Esophagus squamous epithelium (tissue), 5 donors: ENCODE measurements around the gene TMEM269. TPM values are rescaled to one million over a fixed set of nuclear protein-coding genes. Genes with fewer than 3 reads are reported as not detected.

ENCODE experiments used
- DNase-seq: peaks from one replicate; lab custom pipeline; 2025; lab: John Stamatoyannopoulos, UW
- H3K27ac ChIP-seq, 4 donors: fragments of 200-600 bp; sonication (generic); one replicate each; pipeline ENCODE4 v1.5.1; 2016 to 2019; ENCODE audit warnings: mild to moderate bottlenecking in 1 of 4
- H3K27me3 ChIP-seq, 4 donors: fragments of 200-600 bp; sonication (generic); 1 replicate in 3 of 4; 2 replicates in 1 of 4; pipeline versions ENCODE4 v1.5.1 to v1.6.0; 2017 to 2021; ENCODE audit warnings: antibody characterized with exemption in 1 of 4
- H3K36me3 ChIP-seq, 3 donors: fragments of 200-600 bp; sonication (generic); one replicate each; pipeline ENCODE4 v1.5.1; 2016 to 2019
- H3K4me1 ChIP-seq, 3 donors: fragments of 200-600 bp; sonication (generic); one replicate each; pipeline ENCODE4 v1.5.1; 2017 to 2019
- H3K4me3 ChIP-seq, 4 donors: fragments of 200-600 bp; sonication (generic); 1 replicate in 3 of 4; 2 replicates in 1 of 4; pipeline ENCODE4 v1.5.1; 2016 to 2019; ENCODE audit warnings: mild to moderate bottlenecking in 2 of 4, moderate library complexity in 1 of 4
- H3K9me3 ChIP-seq, 3 donors: fragments of 200-600 bp; sonication (generic); one replicate each; pipeline ENCODE4 v1.5.1; 2016 to 2019
- CTCF ChIP-seq, 6 experiments: fragments of 450-650 bp in 4 of 6; fragments of 200-600 bp in 2 of 6; sonication (generic) in 2 of 6; IDR thresholded peaks; one replicate each; pipeline ENCODE4 v1.5.1; 2016 to 2019; ENCODE audit warnings: antibody characterized with exemption in 6 of 6, mild to moderate bottlenecking in 4 of 6, moderate library complexity in 4 of 6
- POLR2A ChIP-seq, 4 donors: fragments of 450-650 bp; IDR thresholded peaks; one replicate each; pipeline ENCODE4 v1.6.1; 2017; ENCODE audit warnings: antibody characterized with exemption in 4 of 4, mild to moderate bottlenecking in 4 of 4, moderate library complexity in 3 of 4
- WGBS, 2 donors: methylation state at CpG; one replicate each; pipeline ENCODE4 v1.1.5; 2018; 5-methylcytosine and 5-hydroxymethylcytosine counted together
- intact Hi-C: fragments of 100-400 bp; cut with DNase I; formaldehyde crosslinking; loops from one replicate; pipeline ENCODE4 v1.15.0; 2022
- total RNA-seq, 4 donors: library from RNA; depleted of rRNA; stranded (reverse); fragments of >200 nt; gene quantifications; one replicate each; pipeline ENCODE4 v1.1.0, GENCODE V29; 2016
- donor health status: DM: yes; HTN: yes; CAD: no.

The TMEM269 gene
- total RNA-seq, 4 donors from 2014 or later, result not detected

- no peak overlapping the region for H3K27ac ChIP-seq
- intact Hi-C loops, result no loop called here
- H3K27me3 ChIP-seq, result no peaks in the 10 kb centered on the region
- no peak for DNase-seq
- TF ChIP-seq POLR2A (IDR thresholded peaks at IDR 0.05) (no peak), CTCF (IDR thresholded peaks at IDR 0.05) (no peak)
- no peaks in the 10 kb centered on the region for H3K9me3 ChIP-seq
- H3K4me1 ChIP-seq, result no peaks in the 10 kb centered on the region
- H3K4me3 ChIP-seq, result no peak overlapping the region
- WGBS, 2 donors, result 83 to 97% methylated on average over 2 of the region's 2 CpGs
- peaks cover 0 to 36% (median 0%) of the 10 kb centered on the region in 3 donors for H3K36me3 ChIP-seq
Measured at GRCh38 chr1:42835422-42835821, 50.6 kb downstream of the TMEM269 start.

- no peak for TF ChIP-seq POLR2A (IDR thresholded peaks at IDR 0.05)
- TF ChIP-seq CTCF (IDR thresholded peaks at IDR 0.05), result no peak
- Histone ChIP-seq H3K27ac (no peak overlapping the region), H3K36me3 (peaks cover 0 to 49% (median 0%) of the 10 kb centered on the region in 3 donors), H3K4me1 (no peaks in the 10 kb centered on the region), H3K9me3 (no peaks in the 10 kb centered on the region), H3K4me3 (no peak overlapping the region), H3K27me3 (no peaks in the 10 kb centered on the region)
- WGBS, 2 donors, result 64 to 100% methylated on average over 1 to 3 of the region's 3 CpGs
- no peak for DNase-seq
- intact Hi-C loops, result no loop called here
Measured at GRCh38 chr1:42837709-42838108, 52.9 kb downstream of the TMEM269 start.

- Histone ChIP-seq H3K36me3 (peaks cover 0 to 57% (median 0%) of the 10 kb centered on the region in 3 donors), H3K4me1 (no peaks in the 10 kb centered on the region), H3K27me3 (no peaks in the 10 kb centered on the region), H3K9me3 (no peaks in the 10 kb centered on the region), H3K4me3 (no peak overlapping the region), H3K27ac (no peak overlapping the region)
- DNase-seq, result no peak
- intact Hi-C loops, result no loop called here
- 78 to 87% methylated on average over 7 of the region's 7 CpGs for WGBS, 2 donors
- TF ChIP-seq POLR2A (IDR thresholded peaks at IDR 0.05) (no peak), CTCF (IDR thresholded peaks at IDR 0.05) (no peak)
Measured at GRCh38 chr1:42838482-42839190, 53.8 kb downstream of the TMEM269 start.

GRCh38 chr1:42841010-42841409 lies 56.2 kb downstream of the TMEM269 start:
- Histone ChIP-seq H3K4me3 (no peak overlapping the region), H3K36me3 (peaks cover 0 to 40% (median 0%) of the 10 kb centered on the region in 3 donors), H3K4me1 (peaks cover 0 to 7% (median 0%) of the 10 kb centered on the region in 3 donors), H3K27me3 (no peaks in the 10 kb centered on the region), H3K27ac (no peak overlapping the region), H3K9me3 (no peaks in the 10 kb centered on the region)
- TF ChIP-seq CTCF (IDR thresholded peaks at IDR 0.05) (no peak), POLR2A (IDR thresholded peaks at IDR 0.05) (no peak)
- 75% methylated on average over 3 of the region's 3 CpGs for WGBS, 2 donors
- intact Hi-C loops, result no loop called here
- no peak for DNase-seq

- intact Hi-C loops, result no loop called here
- Histone ChIP-seq H3K4me3 (no peak overlapping the region), H3K36me3 (peaks cover 0 to 40% (median 0%) of the 10 kb centered on the region in 3 donors), H3K4me1 (peaks cover 0 to 8% (median 0%) of the 10 kb centered on the region in 3 donors), H3K27me3 (no peaks in the 10 kb centered on the region), H3K9me3 (no peaks in the 10 kb centered on the region), H3K27ac (no peak overlapping the region)
- WGBS, 2 donors, result 87 to 92% methylated on average over 1 to 2 of the region's 2 CpGs
- no peak for DNase-seq
- TF ChIP-seq CTCF (IDR thresholded peaks at IDR 0.05) (no peak), POLR2A (IDR thresholded peaks at IDR 0.05) (no peak)
Measured at GRCh38 chr1:42841440-42842147, 56.8 kb downstream of the TMEM269 start.
